ENCODE data around the gene SMIM15. TPM values are rescaled to one million over a fixed set of nuclear protein-coding genes. Genes with fewer than 3 reads are reported as not detected.

The SMIM15 gene
- total and polyA plus RNA-seq, 10 of the 15 experiments (the other 5 are each of a cell fraction or from before 2014, with no cell fraction given): 13.8 to 83.3 (median 53.9) TPM

DNA sequence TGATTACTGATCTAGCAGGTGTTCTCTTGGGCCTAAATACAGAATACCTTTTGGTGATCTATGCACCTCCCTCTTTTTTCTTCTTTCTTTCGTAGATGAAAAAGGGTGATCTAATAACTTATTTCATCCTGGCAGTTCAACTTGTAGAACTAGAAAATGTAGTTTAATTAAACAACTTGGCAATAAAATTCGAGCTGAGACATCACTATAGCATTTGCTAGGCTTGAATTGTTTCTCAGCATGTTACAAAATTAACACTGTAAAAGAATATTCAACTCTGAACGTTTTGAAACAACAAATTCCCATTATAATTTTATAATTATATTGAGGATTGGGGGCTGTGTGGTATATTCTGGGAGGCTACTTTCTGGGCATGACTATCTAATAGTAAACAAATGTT, 19.5 kb downstream of the SMIM15 start:
- CTCF ChIA-PET: no interaction called here
- Histone ChIP-seq H3K27me3 (replicated peaks in 1 of 2; ENCODE audit: control insufficient read depth in 2 of 2, insufficient read depth in 2 of 2, low read length in 1 of 2) (no peaks in the 10 kb centered on the region), H3K4me3 (no peak overlapping the region), H3K36me3 (ENCODE audit: control insufficient read depth in 2 of 2, insufficient read depth in 2 of 2, low read length in 1 of 2) (no peaks in the 10 kb centered on the region; a peak in 1 of 4 replicates), H2AFZ (ENCODE audit: control insufficient read depth, low read depth, low read length) (no peak overlapping the region), H3K27ac (ENCODE audit: control insufficient read depth, insufficient read depth) (no peak overlapping the region), H3K4me2 (ENCODE audit: control insufficient read depth, insufficient read depth) (no peak overlapping the region), H3K9ac (ENCODE audit: control insufficient read depth, insufficient read depth, low read length) (no peak overlapping the region), H3K9me3 (replicated peaks; ENCODE audit: control insufficient read depth, insufficient read depth, low read length) (no peaks in the 10 kb centered on the region), H3K4me1 (ENCODE audit: control insufficient read depth, insufficient read depth, low read length) (no peaks in the 10 kb centered on the region), H3K79me2 (ENCODE audit: control insufficient read depth, insufficient read depth, low read length) (no peaks in the 10 kb centered on the region), H4K20me1 (ENCODE audit: control insufficient read depth, insufficient read depth) (no peaks in the 10 kb centered on the region)
- ATAC-seq: no peak
- RAD21 ChIA-PET (ENCODE audit: unreplicated experiment): no interaction called here
- POLR2A ChIA-PET: interaction anchor here (0.5 kb wide), 1 partner anchor 8 kb away, joined by 3 read pairs; no protein-coding TSS in a partner anchor
- no peak for DNase-seq (ENCODE audit: low read depth, low spot score)
- in situ Hi-C loops (cut with MboI) (no loop called here), intact Hi-C loops (cut with micrococcal nuclease; ENCODE audit: unreplicated experiment) (no loop called here)
- no peak for TF ChIP-seq SKIL (IDR thresholded peaks at IDR 0.05; ENCODE audit: low read depth, poor library complexity, severe bottlenecking)
- TF ChIP-seq, protein P1, sequence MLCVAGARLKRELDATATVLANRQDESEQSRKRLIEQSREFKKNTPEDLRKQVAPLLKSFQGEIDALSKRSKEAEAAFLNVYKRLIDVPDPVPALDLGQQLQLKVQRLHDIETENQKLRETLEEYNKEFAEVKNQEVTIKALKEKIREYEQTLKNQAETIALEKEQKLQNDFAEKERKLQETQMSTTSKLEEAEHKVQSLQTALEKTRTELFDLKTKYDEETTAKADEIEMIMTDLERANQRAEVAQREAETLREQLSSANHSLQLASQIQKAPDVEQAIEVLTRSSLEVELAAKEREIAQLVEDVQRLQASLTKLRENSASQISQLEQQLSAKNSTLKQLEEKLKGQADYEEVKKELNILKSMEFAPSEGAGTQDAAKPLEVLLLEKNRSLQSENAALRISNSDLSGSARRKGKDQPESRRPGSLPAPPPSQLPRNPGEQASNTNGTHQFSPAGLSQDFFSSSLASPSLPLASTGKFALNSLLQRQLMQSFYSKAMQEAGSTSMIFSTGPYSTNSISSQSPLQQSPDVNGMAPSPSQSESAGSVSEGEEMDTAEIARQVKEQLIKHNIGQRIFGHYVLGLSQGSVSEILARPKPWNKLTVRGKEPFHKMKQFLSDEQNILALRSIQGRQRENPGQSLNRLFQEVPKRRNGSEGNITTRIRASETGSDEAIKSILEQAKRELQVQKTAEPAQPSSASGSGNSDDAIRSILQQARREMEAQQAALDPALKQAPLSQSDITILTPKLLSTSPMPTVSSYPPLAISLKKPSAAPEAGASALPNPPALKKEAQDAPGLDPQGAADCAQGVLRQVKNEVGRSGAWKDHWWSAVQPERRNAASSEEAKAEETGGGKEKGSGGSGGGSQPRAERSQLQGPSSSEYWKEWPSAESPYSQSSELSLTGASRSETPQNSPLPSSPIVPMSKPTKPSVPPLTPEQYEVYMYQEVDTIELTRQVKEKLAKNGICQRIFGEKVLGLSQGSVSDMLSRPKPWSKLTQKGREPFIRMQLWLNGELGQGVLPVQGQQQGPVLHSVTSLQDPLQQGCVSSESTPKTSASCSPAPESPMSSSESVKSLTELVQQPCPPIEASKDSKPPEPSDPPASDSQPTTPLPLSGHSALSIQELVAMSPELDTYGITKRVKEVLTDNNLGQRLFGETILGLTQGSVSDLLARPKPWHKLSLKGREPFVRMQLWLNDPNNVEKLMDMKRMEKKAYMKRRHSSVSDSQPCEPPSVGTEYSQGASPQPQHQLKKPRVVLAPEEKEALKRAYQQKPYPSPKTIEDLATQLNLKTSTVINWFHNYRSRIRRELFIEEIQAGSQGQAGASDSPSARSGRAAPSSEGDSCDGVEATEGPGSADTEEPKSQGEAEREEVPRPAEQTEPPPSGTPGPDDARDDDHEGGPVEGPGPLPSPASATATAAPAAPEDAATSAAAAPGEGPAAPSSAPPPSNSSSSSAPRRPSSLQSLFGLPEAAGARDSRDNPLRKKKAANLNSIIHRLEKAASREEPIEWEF (IDR thresholded peaks at IDR 0.05; ENCODE audit: insufficient replicate concordance, low read depth, low read length): no peak
- TF ChIP-seq CHD1 (IDR thresholded peaks at IDR 0.05; ENCODE audit: low read depth, low read length): no peak
- no peak for TF ChIP-seq SUZ12 (IDR thresholded peaks at IDR 0.05; ENCODE audit: unreplicated experiment)
- TF ChIP-seq NFXL1 (IDR thresholded peaks at IDR 0.05; ENCODE audit: borderline replicate concordance): no peak
- TF ChIP-seq JUNB (IDR thresholded peaks at IDR 0.05): no peak
- no peak for TF ChIP-seq MXI1 (IDR thresholded peaks at IDR 0.05; ENCODE audit: low read depth, low read length)
- TF ChIP-seq, protein P2, sequence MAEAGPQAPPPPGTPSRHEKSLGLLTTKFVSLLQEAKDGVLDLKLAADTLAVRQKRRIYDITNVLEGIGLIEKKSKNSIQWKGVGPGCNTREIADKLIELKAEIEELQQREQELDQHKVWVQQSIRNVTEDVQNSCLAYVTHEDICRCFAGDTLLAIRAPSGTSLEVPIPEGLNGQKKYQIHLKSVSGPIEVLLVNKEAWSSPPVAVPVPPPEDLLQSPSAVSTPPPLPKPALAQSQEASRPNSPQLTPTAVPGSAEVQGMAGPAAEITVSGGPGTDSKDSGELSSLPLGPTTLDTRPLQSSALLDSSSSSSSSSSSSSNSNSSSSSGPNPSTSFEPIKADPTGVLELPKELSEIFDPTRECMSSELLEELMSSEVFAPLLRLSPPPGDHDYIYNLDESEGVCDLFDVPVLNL (IDR thresholded peaks at IDR 0.05; ENCODE audit: low read depth, low read length): no peak
- TF ChIP-seq IKZF1 (conservative IDR thresholded peaks at IDR 0.05): no peak
- no peak for TF ChIP-seq PAX5 (IDR thresholded peaks at IDR 0.05; ENCODE audit: borderline replicate concordance, low read depth, low read length)
- no peak for TF ChIP-seq BMI1 (IDR thresholded peaks at IDR 0.05; ENCODE audit: borderline replicate concordance)
- no peak for TF ChIP-seq RAD21 (IDR thresholded peaks at IDR 0.05; ENCODE audit: insufficient read depth, low read depth, low read length)
- 75% methylated on average over 3 of the region's 3 CpGs for WGBS (ENCODE audit: insufficient coverage, insufficient replicate concordance, low lambda C conversion rate, missing lambda C conversion rate)
- no TSS peak for BruUV-seq (replicated peaks)
- no peak for FAIRE-seq
- SMC1A ChIA-PET (ENCODE audit: uncharacterized antibody, unreplicated experiment): interaction anchor here (1.3 kb wide), 1 partner anchor 25 kb away, joined by 4 read pairs; no protein-coding TSS in a partner anchor

All from GM12878 (cell line).